ENCODE data around the gene CWF19L1. TPM values are rescaled to one million over a fixed set of nuclear protein-coding genes. Genes with fewer than 3 reads are reported as not detected.

CWF19L1 gene
- total and polyA plus RNA-seq, 2 of the 13 experiments (the other 11 are each of a cell fraction or from before 2014, with no cell fraction given), result 13.6 to 42.1 TPM

DNA sequence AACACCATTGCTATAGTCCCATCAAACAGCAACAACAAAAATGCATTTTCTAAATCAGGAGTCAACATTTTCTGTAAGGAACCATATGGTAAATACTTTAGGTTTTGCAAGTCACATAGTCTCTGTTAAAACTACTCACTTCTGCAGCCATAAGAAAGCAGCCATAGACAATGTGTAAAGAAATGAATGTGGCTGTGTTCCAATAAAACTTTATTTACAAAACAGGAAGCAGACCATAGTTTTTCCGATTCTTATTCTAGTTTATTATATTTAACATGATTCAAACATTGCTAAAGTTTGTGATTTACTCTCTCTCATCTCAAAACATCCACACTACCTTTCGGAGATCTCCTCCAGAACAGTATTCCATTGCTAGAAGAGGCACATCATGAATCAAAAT is 44.9 kb downstream of the CWF19L1 start (continued):
- no peak for TF ChIP-seq MAFK (conservative IDR thresholded peaks at IDR 0.05 in 1 of 2, IDR thresholded peaks at IDR 0.05 in 1 of 2; ENCODE audit: low read length in 2 of 2)

DNA sequence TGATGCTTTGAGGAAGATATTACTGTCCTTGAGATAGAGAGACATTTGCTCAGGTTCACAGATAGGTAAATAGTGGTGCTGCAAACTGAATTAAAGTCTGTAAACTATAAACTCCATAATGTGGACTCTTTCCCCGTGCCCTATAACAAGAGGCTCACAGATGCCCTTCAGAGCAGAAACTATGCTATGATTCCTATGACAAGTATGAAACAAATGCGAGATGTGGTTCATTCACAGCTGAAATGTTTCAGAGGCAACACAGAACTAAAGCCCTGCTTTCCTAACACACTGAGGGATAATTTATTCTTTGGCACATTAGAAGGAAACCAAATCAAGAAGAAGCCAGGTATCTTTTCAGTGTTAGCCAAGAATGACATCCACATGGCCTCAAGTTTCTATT is 51.4 kb downstream of the CWF19L1 start:
- in situ Hi-C loops (cut with HindIII; ENCODE audit: extremely low pct_ligation_motif_present, low pct_unique_long_range_greater_than_20kb) (no loop called here), intact Hi-C loops (cut with micrococcal nuclease; ENCODE audit: unreplicated experiment) (no loop called here)
- no peak for ATAC-seq
- no peaks in the 10 kb centered on the region for H3K4me1 ChIP-seq (ENCODE audit: insufficient read depth, low read length)
- FAIRE-seq, result no peak
- H3K9me3 ChIP-seq (ENCODE audit: low read length), result no peaks in the 10 kb centered on the region
- TF ChIP-seq, protein P1, sequence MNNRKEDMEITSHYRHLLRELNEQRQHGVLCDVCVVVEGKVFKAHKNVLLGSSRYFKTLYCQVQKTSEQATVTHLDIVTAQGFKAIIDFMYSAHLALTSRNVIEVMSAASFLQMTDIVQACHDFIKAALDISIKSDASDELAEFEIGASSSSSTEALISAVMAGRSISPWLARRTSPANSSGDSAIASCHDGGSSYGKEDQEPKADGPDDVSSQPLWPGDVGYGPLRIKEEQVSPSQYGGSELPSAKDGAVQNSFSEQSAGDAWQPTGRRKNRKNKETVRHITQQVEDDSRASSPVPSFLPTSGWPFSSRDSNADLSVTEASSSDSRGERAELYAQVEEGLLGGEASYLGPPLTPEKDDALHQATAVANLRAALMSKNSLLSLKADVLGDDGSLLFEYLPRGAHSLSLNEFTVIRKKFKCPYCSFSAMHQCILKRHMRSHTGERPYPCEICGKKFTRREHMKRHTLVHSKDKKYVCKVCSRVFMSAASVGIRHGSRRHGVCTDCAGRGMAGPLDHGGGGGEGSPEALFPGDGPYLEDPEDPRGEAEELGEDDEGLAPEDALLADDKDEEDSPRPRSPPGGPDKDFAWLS (CRISPR knock-in tag; IDR thresholded peaks at IDR 0.05; ENCODE audit: borderline replicate concordance), result no peak
- no peak for TF ChIP-seq ZNF563 (CRISPR knock-in tag; IDR thresholded peaks at IDR 0.05)
- H3K4me2 ChIP-seq (ENCODE audit: low read depth, low read length), result no peak overlapping the region
- CTCF ChIA-PET (ENCODE audit: low intra/inter-chr PET ratio, low total read pairs), result no interaction called here
- BruUV-seq (replicated peaks), result no TSS peak
- no peak overlapping the region for H3K27ac ChIP-seq (ENCODE audit: extremely low read length, insufficient read depth, low read length)
- H2AFZ ChIP-seq (ENCODE audit: low read length), result no peak overlapping the region
- peaks cover 6 to 56% of the 10 kb centered on the region in 2 experiments; a peak in 4 of 5 replicates for H3K36me3 ChIP-seq (replicated peaks in 1 of 2; ENCODE audit: control insufficient read depth in 1 of 2, insufficient read depth in 2 of 2, low read length in 2 of 2)
- no peak overlapping the region for H3K4me3 ChIP-seq (replicated peaks in 1 of 3; ENCODE audit: insufficient read depth in 1 of 3, low read depth in 2 of 3, low read length in 3 of 3)
- no peak for DNase-seq (ENCODE audit: low spot score)
- POLR2A ChIA-PET, result no interaction called here
- WGBS (ENCODE audit: low lambda C conversion rate), result 92% methylated on average over 2 of the region's 2 CpGs
- no peaks in the 10 kb centered on the region for H3K79me2 ChIP-seq (ENCODE audit: insufficient read depth, low read length)
- H4K20me1 ChIP-seq (ENCODE audit: insufficient read depth, low read length), result no peaks in the 10 kb centered on the region
- no peak overlapping the region for H3K9ac ChIP-seq (ENCODE audit: insufficient read depth, low read depth, low read length)
- H3K27me3 ChIP-seq (ENCODE audit: control insufficient read depth in 1 of 2, insufficient read depth in 2 of 2, low read length in 2 of 2), result no peaks in the 10 kb centered on the region

DNA sequence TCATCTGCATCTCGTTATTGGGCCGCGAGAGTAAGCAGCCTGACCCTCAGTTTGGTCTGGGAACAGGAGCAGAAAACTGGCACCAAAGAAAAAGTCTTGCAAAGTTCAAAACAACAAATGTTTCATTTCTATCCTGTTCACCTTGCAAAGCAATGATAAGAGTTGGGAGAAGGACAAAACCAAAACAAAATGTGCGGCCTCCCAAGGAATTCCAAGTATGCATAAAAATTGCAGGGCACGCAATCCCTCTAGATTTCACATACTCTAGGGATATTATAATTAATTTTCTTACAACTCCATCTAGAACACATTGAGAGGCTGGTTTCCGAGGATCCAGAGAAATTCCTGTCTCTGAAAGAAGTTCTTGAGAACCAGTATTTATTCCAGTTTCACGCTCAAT is 58.1 kb downstream of the CWF19L1 start:
- WGBS (ENCODE audit: low lambda C conversion rate), result 98% methylated on average over 7 of the region's 7 CpGs
- BruUV-seq (replicated peaks), result no TSS peak
- H3K27me3 ChIP-seq (ENCODE audit: control insufficient read depth in 1 of 2, insufficient read depth in 2 of 2, low read length in 2 of 2), result no peaks in the 10 kb centered on the region
- DNase-seq (ENCODE audit: low spot score) (no peak), ATAC-seq (no peak), FAIRE-seq (no peak)
- ChIA-PET POLR2A (no interaction called here), CTCF (ENCODE audit: low intra/inter-chr PET ratio, low total read pairs) (no interaction called here)
- in situ Hi-C loops (cut with HindIII; ENCODE audit: extremely low pct_ligation_motif_present, low pct_unique_long_range_greater_than_20kb), result no loop called here
- H3K27ac ChIP-seq (ENCODE audit: extremely low read length, insufficient read depth, low read length), result no peak overlapping the region
- no peak overlapping the region for H2AFZ ChIP-seq (ENCODE audit: low read length)
- no peak overlapping the region for H3K9ac ChIP-seq (ENCODE audit: insufficient read depth, low read depth, low read length)
- H3K9me3 ChIP-seq (ENCODE audit: low read length), result no peaks in the 10 kb centered on the region
- H3K4me3 ChIP-seq (replicated peaks in 1 of 3; ENCODE audit: insufficient read depth in 1 of 3, low read depth in 2 of 3, low read length in 3 of 3), result no peak overlapping the region
- intact Hi-C loops (cut with micrococcal nuclease; ENCODE audit: unreplicated experiment), result no loop called here
- no peaks in the 10 kb centered on the region for H3K4me1 ChIP-seq (ENCODE audit: insufficient read depth, low read length)
- H3K79me2 ChIP-seq (ENCODE audit: insufficient read depth, low read length), result no peaks in the 10 kb centered on the region
- no peaks in the 10 kb centered on the region for H4K20me1 ChIP-seq (ENCODE audit: insufficient read depth, low read length)
- no peak overlapping the region for H3K4me2 ChIP-seq (ENCODE audit: low read depth, low read length)
- peaks cover 5 to 38% of the 10 kb centered on the region in 2 experiments; a peak in 4 of 5 replicates for H3K36me3 ChIP-seq (replicated peaks in 1 of 2; ENCODE audit: control insufficient read depth in 1 of 2, insufficient read depth in 2 of 2, low read length in 2 of 2)
- no peak for TF ChIP-seq ZNF3 (CRISPR knock-in tag; IDR thresholded peaks at IDR 0.05)
- TF ChIP-seq SKI (IDR thresholded peaks at IDR 0.05; ENCODE audit: partially characterized antibody), result no peak
- no peak for TF ChIP-seq SRSF4 (IDR thresholded peaks at IDR 0.05; ENCODE audit: low read depth, low read length, poor library complexity, severe bottlenecking)
- TF ChIP-seq ZBTB8A (CRISPR knock-in tag; IDR thresholded peaks at IDR 0.05; ENCODE audit: borderline replicate concordance, low read depth), result no peak
- no peak for TF ChIP-seq CEBPG (CRISPR knock-in tag; IDR thresholded peaks at IDR 0.05)
- TF ChIP-seq PITX1 (CRISPR knock-in tag; IDR thresholded peaks at IDR 0.05), result no peak
- TF ChIP-seq ARNTL (CRISPR knock-in tag; IDR thresholded peaks at IDR 0.05), result no peak
- TF ChIP-seq ZSCAN20 (CRISPR knock-in tag; IDR thresholded peaks at IDR 0.05; ENCODE audit: borderline replicate concordance), result no peak
- no peak for TF ChIP-seq ZNF543 (CRISPR knock-in tag; IDR thresholded peaks at IDR 0.05)
- no peak for TF ChIP-seq ZNF841 (CRISPR knock-in tag; IDR thresholded peaks at IDR 0.05; ENCODE audit: borderline replicate concordance)
- no peak for TF ChIP-seq SSRP1 (CRISPR knock-in tag; IDR thresholded peaks at IDR 0.05)
- TF ChIP-seq, protein P2, sequence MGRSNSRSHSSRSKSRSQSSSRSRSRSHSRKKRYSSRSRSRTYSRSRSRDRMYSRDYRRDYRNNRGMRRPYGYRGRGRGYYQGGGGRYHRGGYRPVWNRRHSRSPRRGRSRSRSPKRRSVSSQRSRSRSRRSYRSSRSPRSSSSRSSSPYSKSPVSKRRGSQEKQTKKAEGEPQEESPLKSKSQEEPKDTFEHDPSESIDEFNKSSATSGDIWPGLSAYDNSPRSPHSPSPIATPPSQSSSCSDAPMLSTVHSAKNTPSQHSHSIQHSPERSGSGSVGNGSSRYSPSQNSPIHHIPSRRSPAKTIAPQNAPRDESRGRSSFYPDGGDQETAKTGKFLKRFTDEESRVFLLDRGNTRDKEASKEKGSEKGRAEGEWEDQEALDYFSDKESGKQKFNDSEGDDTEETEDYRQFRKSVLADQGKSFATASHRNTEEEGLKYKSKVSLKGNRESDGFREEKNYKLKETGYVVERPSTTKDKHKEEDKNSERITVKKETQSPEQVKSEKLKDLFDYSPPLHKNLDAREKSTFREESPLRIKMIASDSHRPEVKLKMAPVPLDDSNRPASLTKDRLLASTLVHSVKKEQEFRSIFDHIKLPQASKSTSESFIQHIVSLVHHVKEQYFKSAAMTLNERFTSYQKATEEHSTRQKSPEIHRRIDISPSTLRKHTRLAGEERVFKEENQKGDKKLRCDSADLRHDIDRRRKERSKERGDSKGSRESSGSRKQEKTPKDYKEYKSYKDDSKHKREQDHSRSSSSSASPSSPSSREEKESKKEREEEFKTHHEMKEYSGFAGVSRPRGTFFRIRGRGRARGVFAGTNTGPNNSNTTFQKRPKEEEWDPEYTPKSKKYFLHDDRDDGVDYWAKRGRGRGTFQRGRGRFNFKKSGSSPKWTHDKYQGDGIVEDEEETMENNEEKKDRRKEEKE (IDR thresholded peaks at IDR 0.05), result no peak

All from HepG2 (cell line).